Measurements from ENCODE around the gene OSTM1.
"Not testable (repeated sequence)": the region's sequence is repeated elsewhere in the genome, so short reads cannot be mapped to it uniquely, and the experiment has no call there.

The OSTM1 gene

GRCh38 chr6:108008363-108008762, 66.2 kb downstream of the OSTM1 start:
- DNase-seq (ENCODE audit: low read depth) = no peak
- no peak overlapping the region for H3K4me3 ChIP-seq (ENCODE audit: low read depth, low read length)
- TF ChIP-seq CTCF (IDR thresholded peaks at IDR 0.05; ENCODE audit: control insufficient read depth, extremely low read depth, insufficient read depth) = no peak

GRCh38 chr6:108005961-108006360, 68.6 kb downstream of the OSTM1 start:
- TF ChIP-seq CTCF (IDR thresholded peaks at IDR 0.05; ENCODE audit: control insufficient read depth, extremely low read depth, insufficient read depth) = no peak
- no peak overlapping the region for H3K4me3 ChIP-seq (ENCODE audit: low read depth, low read length)
- no peak for DNase-seq (ENCODE audit: low read depth)

- no peak for DNase-seq (ENCODE audit: low read depth)
- TF ChIP-seq CTCF (IDR thresholded peaks at IDR 0.05; ENCODE audit: control insufficient read depth, extremely low read depth, insufficient read depth) = no peak
- H3K4me3 ChIP-seq (ENCODE audit: low read depth, low read length) = no peak overlapping the region
These were observed 69.7 kb downstream of the OSTM1 start for GRCh38 chr6:108004861-108005260.

- no peak for DNase-seq (ENCODE audit: low read depth)
- no peak overlapping the region for H3K4me3 ChIP-seq (ENCODE audit: low read depth, low read length)
- no peak for TF ChIP-seq CTCF (IDR thresholded peaks at IDR 0.05; ENCODE audit: control insufficient read depth, extremely low read depth, insufficient read depth)
These were observed 71.9 kb downstream of the OSTM1 start for GRCh38 chr6:108002365-108003221.

GRCh38 chr6:108001696-108002231, 72.8 kb downstream of the OSTM1 start:
- no peak overlapping the region for H3K4me3 ChIP-seq (ENCODE audit: low read depth, low read length)
- no peak for DNase-seq (ENCODE audit: low read depth)
- no peak for TF ChIP-seq CTCF (IDR thresholded peaks at IDR 0.05; ENCODE audit: control insufficient read depth, extremely low read depth, insufficient read depth)

GRCh38 chr6:108000259-108000658, 74.3 kb downstream of the OSTM1 start:
- not testable (repeated sequence) for DNase-seq (ENCODE audit: low read depth)

GRCh38 chr6:107999341-107999740, 75.2 kb downstream of the OSTM1 start:
- DNase-seq (ENCODE audit: low read depth) = no peak
- no peak for TF ChIP-seq CTCF (IDR thresholded peaks at IDR 0.05; ENCODE audit: control insufficient read depth, extremely low read depth, insufficient read depth)
- H3K4me3 ChIP-seq (ENCODE audit: low read depth, low read length) = no peak overlapping the region

More at GRCh38 chr6:108000259-108000658, 74.3 kb downstream of the OSTM1 start:
- H3K4me3 ChIP-seq (ENCODE audit: low read depth, low read length) = not testable (repeated sequence)
